Measurements from ENCODE around the gene STEAP1B.

STEAP1B gene

DNA sequence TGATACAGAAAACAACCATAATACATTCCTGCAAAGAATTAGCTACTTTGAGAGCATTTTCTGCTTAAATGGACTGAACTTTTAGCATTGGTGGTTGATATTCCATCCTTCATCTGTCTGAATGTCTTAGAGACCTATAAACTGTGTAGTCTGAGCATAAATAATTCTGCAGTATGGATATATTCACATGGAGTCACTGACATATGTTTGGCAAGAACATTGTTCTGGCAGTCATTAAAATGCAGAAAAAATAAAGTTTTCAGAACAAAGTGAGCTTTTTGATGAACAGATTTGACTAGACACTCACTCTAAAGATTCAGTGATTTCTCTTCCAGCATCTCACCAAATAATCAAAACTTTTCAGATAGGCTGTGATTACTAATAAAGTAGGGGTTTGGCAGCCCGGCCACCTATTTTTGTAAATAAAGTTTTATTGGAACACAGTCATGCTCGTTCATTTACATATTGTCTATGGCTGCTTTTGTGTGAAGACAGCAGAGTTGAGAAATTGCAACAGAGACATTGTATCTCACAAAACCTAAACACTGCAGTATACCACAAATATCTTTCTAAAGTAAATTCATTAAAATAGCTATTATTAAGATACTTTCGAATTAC is 98.9 kb downstream of the STEAP1B start:
- no peak for DNase-seq (ENCODE audit: low read depth)

DNA sequence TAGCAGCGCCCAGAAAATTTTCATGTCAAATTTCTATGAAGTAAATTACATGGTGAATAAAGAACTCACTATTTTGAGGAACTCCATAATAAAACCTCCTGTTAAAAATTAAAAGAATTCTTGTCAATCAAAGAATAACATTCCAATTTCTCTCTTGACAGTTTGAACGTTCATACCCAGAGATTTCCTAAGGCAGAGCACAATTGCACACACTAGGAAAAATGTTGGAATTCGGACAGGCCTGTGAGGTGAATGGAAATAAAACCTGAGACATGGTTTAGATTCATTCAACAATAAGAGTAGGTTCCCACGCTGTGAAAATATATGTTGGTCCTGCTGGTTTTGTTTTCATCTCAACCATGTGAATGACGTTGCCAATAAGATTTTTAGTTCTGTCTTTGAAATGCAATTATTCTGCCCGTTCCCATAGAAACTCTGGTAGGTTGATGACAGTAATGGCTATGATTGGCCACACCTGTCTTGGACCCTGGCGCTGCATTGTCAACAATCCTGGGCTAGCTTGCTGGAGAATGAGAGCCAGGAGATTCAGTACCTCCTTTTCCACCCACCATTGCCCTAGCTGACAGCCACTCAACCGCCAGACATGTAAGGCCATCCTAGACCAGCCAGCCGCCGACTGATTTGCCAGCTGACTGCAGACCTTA is 99.7 kb downstream of the STEAP1B start:
- no peak for DNase-seq (ENCODE audit: low read depth)

DNA sequence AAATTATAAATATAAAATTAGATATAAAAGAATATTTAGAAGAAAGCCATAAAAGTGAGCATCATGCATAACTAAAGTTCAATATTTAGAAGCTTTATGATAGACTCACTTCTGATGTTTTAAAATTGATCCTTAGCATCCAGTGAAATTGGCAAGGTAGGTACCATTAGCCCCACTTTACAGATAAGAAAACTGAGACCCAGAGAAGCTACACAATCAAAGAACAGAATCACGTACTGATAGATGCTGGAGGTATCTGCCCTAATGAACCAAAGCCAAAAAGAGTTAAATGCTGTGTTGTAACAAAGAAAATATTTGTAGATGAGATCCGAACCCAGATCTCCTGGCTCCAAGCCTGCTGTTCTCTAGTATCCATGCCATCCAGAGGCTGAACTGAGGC is 100.4 kb downstream of the STEAP1B start:
- no peak for DNase-seq (ENCODE audit: low read depth)

DNA sequence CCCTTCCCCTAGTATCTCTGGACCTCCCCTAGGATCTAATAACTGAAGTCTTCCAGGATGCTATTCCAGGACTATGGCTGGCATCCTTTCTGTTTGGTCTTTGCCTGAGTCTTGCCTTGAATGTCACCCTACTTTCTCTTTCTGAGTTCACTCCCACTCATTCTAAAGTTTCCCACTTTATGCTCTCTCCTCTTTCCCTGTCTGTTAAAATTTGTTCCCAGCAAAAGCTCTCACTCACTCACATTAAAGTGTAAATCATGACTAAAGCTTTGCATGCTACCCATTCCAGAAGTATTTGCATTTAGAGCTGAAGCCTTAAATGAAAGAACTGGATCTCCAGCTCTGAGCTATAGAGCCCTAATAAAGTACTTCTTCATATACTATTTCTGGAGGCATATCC is 100.9 kb downstream of the STEAP1B start:
- no peak for DNase-seq (ENCODE audit: low read depth)

DNA sequence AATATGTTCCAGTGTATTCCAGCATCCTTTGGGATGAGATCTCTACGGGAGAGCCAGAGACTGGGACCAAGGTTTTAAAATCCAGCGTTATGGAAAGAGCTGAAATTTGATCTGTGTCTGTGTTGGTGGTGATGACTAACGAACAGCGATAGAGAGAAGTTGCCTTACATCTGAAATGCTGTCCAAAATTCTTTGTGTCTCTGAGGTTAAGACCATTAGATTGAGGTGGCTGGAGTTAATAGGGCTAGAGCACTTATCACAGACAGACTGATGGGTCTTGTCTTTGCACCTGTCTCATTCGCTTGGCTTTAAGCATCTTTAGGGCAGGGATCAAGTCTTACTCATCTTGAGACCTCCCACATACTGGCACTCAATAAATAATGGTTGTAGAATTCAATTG is 102.0 kb downstream of the STEAP1B start:
- DNase-seq (ENCODE audit: low read depth): no peak

DNA sequence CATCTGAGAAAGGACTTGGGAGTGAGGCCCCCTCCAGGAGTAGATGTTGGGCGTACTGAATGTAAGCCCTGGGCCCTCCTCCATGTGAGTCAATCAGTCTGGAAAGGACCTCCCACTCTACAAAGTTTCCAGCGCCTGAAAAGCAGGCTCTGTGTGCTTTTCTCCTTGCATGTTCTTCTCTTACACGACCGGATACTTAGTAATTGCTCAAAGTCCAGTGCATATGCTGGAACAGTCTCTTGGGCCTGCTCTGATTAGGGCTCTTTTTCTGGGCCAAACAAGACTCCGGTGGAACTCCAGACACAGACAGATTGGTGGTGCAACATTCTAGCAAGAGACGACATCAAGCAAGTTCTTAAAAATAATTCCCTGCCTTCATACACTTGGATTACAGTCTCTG is 104.8 kb downstream of the STEAP1B start:
- DNase-seq (ENCODE audit: low read depth): no peak

DNA sequence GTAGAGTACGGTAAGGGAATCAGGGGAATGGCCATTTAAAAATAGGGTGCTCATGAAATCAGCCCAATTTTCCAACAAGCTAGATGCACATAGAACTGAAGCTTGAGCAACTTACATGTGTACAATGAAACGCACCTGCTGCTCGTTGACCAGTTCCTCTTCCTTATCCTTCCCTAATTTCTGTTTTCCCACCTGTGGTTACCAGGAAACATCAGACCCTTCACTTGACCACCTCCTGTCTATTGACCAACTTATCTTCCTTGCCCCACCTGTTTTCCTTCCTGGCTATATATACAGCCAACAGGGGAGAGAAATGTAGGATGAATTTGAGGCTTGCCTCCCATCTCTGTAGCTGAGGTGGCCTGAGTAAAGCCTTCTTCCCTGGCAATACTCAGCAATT is 105.2 kb downstream of the STEAP1B start:
- DNase-seq (ENCODE audit: low read depth): no peak

DNA sequence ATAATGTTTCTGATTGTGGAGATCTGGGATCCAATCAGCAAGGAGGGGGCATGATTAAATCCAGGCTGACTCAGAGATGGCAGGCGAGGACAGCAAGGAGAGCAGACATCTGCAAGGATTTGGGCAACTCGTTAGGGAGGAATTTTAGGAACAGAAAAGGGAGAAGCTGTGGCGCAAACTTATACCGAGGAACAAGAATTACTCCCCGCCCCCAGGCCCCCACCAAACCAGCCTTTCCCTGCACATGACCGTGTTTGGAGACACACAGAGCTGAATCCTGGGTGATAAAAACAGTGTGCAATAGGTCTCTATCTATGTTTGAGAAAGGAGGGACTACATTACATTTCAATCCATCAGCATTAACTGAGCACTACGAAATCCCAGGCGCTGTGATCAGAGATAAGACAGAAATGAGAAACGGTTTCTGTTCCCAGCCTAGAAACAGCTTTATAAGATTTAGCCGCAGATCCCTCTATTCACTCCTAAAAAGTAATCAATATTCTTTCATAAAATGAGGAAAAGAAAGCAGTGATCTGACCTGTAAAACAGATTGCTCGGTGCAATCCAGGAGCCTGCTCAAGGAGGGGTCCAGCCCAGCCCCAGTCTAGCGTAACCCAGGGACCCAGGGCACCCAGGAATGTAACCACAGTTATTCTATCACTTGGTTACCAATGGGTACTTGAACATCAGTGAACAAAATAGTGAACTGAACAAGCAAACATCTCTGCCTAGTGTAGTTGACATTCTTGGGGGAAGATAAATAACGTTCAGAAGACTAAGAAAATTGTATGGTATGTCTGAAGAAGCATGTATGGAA is 105.9 kb downstream of the STEAP1B start:
- DNase-seq (ENCODE audit: low read depth): no peak

DNA sequence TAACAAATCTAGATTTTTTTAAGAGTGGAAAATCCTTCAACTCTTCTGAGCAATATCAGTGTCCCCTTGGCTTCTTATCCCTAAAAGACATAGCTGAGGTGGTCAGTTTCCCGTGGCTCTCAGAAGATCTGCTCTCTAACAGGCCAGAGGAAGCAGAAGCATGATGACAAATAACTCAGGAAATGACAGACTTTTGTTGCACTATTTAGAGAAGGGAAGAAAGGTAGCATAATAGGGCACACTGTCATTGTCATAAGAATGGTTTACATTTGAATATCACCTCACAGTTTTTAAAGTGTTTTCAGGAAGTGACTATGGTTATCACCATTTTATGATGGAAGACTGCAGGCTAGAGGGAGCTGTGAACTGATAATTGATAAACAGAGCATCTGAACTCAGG is 109.5 kb downstream of the STEAP1B start:
- no peak for DNase-seq (ENCODE audit: low read depth)

DNA sequence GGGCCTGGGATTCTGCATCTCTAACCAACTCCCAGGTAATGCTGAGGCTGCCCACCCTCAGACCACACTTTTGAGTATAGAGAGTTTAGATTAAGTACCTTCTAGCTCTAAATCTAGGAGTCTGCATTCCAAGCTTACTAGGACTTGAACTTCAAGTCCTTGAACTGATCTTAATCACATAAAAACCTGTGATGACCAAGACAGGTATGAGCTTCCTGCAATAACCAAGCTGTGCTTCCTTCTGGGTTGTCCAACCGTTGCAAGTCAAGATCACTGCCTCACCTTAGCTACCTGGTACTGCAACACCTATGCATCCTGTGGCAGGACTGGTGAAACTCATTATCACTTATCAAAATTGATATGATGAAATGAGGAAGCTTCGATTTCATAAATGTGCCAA is 110.1 kb downstream of the STEAP1B start:
- DNase-seq (ENCODE audit: low read depth): no peak

DNA sequence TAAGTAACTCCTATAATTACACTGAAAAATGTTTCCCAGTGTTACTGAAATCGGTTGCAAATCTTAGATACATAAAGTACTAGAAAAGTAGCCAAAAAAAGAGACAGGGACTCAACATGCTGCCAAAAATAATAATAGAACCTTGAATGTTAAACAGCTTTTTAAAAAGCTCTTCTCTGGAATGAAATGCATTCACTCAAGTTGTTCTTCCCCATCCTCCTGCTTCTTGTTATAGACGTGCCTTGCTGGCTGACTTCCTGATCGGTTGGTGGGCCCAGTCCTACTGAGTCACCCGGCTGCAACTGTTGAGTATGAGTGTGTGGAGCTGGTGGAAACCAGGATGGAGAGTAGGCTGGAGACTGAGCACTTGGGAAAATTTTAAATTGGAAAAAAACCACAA is 112.4 kb downstream of the STEAP1B start:
- DNase-seq (ENCODE audit: low read depth): no peak

DNA sequence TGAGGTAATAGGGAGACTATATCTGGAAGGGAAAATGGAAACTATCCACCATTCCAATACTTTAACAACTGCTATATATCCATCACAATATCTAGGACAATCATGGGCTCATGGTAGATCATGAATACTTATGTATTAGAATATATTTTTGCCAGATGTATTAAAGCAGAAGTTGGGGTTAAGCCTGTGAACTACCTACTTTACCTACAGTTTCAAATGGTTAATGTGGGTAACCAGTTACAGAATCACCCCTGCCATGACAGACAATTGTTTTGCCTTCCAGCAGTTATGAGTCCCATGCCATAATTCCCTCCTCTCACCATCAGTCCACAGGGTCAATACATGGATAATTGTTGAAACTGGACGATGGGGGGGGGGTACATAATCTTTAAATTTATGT is 113.1 kb downstream of the STEAP1B start:
- no peak for DNase-seq (ENCODE audit: low read depth)

DNA sequence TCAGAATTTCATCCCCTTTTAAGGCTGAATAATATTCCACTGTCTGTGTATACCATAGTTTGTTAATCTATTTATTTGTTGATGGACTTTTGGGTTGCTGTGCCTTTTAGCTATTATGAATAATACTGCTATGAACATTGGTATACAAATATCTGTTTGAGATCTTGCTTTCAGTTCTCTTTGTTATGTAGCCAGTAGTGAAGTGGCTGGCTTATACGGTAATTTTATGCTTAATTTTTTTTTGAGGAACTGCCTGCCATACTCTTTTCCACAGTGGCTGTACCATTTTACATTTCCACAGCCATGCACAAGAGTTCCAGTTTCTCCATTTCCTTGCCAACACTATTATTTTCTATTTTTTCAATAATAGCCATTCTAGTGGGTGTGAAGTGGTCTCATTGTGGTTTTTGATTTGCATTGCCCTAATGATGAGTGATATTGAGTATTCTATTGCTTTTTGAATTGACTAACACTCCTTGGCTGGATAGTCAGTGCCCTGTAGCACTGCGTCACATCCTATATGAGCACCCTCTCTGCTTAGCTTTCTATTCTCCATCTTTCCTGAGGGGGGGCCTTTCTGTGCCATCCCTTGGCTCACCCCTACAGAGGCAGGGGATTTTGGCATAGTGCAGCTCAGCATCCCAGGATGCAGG is 113.7 kb downstream of the STEAP1B start:
- no peak for DNase-seq (ENCODE audit: low read depth)

DNA sequence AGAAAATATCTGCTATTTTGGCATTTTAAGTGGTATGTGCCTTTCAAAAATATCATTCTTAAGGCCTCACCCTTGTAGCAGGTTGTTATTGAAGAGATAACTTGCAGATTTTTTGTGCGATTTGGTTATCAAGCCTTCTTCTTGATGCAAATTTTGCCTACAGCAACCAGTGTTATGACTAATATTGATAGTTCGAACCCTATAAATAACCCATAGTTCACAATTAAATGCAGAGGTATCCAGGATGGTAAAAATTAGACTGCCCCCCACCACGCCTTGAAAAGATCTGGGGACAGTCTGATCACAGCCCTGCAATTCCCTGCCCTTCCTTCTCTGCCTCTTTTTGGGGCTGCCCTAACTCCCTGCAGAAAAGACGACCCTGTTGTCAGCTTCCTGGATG is 114.7 kb downstream of the STEAP1B start:
- DNase-seq (ENCODE audit: low read depth): no peak

DNA sequence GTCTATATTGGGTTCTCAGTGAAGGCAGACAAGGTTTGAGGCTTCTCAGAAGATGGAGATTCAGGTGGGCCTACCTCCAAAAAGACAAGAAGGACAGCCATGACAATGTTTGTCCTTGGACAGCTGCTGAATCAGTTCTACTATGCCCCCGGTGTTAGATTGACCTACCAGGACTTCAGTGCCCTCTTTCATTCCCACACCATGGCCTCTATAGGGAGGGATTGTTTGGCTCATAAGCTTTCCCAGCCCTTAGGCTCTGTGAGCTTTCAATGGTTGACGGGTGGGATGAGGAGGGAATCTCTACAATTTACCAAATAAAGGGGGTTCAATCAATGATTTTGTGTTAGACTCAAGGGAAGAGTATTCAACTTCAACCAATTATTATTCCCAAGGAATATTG is 119.7 kb downstream of the STEAP1B start:
- DNase-seq (ENCODE audit: low read depth): no peak

DNA sequence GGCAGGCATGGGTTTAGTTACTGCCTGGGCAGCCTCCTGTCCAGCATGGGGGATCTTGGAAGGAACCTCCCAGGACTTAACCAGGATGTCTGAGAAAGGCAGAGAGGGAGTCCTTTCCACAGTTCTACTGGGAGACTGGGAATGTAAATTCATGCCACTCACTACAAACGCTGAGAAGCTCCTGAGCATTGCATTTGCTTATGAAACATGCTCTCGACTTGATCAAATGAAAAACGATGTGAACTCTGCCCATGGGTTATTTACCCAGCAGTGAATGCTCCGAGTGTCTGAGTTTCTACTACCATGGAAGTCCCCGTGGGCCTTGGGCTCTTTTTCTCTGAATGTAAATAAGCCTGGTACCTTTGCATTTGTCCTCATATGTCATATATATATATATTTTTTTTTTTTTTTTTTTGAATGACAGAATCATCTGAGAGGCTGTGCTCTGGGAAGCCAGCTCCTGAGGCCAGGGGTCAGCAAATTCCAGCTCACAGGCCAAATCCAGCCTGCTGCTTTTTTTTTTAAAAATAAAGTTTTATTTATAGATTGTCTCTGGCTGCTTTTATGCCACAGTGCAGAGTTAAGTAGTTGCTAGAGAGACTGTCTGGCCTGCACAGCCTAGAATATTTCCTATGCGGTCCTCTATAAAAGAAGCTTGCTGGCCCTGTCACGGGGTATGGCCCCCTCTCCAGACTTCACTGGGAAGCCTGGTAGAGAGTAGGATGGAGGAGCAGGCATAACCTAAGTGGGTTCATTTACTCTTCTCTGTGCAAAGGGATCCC is 121.6 kb downstream of the STEAP1B start:
- no peak for DNase-seq (ENCODE audit: low read depth)

DNA sequence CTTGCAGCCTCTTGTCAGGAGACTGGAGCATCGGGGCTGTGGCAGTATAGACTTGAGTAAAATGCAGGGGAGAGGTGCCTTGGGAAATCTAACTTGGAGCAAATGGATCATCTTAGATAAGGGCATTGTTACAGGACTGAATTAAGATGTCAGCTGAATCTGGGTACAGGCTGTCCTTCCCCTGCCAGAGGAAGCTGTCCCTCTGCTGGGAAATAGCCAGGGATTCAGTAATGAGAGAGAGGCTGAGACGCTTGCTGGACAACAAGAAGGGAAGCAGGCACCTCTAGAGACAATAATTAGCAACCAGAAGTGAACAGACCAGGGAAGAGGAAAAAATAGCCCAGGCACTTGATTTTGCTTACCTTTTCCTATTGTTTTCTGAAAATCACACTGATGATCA is 122.3 kb downstream of the STEAP1B start:
- DNase-seq (ENCODE audit: low read depth): no peak

DNA sequence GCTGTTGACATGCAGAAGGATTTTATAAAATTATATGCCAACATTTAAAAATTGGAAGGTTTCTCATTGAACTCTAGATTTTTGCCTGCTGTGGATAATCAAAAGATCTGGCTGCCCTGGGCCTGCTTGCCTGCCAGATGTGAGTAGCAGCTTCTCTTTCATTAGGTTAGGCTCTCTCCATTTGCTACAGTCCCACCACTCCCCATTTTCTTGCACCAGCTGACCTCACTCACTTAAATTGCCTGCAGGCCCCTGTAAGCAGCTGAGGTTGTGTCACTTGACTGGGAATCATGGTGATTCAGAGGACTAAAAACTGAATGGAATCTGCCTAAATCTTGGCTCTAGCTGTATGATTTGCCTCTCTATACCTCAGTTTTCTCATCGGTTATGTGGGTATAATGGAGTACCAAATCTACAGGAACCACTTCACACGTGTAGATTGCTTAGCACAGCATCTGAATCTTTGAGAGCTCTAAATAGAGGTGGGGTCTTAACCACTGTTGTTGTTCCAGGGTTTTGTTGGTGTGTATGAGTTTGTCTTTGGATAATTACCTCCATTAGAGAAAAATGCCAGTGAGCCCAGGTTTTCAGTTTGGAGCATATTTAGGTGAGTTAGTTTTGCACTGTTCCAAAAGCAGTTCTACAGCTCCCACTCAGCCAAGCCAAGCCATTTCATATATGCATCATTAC is 124.5 kb downstream of the STEAP1B start:
- no peak for DNase-seq (ENCODE audit: low read depth)

DNA sequence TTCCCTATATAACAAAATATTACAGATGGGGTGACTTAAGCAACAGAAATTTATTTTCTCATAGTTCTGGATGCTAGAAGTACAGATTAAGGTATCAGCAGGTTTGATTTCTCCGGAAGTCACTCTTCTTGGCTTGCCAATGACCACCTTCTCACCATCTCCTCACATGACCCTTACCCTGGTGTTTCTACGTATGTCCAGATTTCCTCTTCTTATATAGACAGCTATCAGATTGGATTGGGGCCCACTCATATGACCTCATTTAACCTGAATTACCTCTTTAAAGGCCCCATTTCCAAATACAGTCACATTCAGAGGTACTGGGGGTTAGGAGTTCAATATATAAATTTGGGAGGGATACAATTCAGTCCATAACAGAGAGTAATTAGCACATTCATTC is 126.1 kb downstream of the STEAP1B start:
- no peak for DNase-seq (ENCODE audit: low read depth)

DNA sequence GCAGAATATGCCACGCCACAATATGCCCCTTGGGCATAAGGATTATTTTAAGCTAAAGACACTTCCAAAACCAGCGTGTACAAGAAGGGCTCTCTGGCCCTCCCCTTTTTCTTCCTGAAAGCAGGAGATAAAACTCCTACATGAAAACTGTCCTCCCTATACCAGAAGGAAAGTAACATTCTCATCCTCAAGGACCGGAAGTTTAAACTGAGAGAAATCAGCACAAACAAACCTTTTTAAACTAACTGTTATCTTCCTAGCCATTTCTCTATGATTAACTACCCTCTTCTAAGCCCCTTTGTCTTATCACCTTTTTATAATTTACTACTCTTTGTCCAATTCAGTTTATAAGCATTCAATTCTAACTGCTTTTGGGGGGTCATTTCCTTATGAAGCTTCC is 126.6 kb downstream of the STEAP1B start:
- no peak for DNase-seq (ENCODE audit: low read depth)

DNA sequence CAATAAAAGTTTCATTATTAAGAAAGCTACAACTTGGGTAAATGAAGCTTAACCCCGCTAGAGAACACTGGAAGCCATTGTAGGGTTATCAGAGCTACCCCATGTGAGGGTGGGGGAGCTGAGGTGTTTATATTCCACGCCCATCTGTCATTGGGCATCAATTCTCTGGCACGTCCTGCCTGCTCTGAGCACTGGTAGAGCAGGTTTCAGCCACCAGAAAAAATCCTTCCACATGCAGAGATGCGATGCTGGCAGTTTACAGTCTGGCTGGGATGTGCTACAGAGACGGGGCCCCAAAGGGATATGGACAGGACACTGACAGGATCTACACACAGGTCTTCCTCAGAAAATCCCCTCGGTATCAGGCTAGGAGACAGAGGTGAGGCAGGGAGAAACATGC is 127.1 kb downstream of the STEAP1B start:
- no peak for DNase-seq (ENCODE audit: low read depth)

All from T follicular helper cell (primary cell).